Renal cortical epithelial cell (primary cell): ENCODE data around the gene ANXA6. TPM values are rescaled to one million over a fixed set of nuclear protein-coding genes. Genes with fewer than 3 reads are reported as not detected.
A peak's percentile ranks its signal among the peaks of the same experiment; 100 is the strongest.

Experiments
- DNase-seq: peaks from one replicate; pipeline ENCODE4 v3.0.0-alpha.2; 2011; ENCODE audit warnings: low read depth
- total RNA-seq: library from RNA; depleted of rRNA; stranded (reverse); fragments of >200 nt; gene quantifications from 2 replicates; pipeline ENCODE4 v1.2.3, GENCODE V29; 2014

The ANXA6 gene
- total RNA-seq, 1 donor from 2014 or later, result 154 TPM

DNA sequence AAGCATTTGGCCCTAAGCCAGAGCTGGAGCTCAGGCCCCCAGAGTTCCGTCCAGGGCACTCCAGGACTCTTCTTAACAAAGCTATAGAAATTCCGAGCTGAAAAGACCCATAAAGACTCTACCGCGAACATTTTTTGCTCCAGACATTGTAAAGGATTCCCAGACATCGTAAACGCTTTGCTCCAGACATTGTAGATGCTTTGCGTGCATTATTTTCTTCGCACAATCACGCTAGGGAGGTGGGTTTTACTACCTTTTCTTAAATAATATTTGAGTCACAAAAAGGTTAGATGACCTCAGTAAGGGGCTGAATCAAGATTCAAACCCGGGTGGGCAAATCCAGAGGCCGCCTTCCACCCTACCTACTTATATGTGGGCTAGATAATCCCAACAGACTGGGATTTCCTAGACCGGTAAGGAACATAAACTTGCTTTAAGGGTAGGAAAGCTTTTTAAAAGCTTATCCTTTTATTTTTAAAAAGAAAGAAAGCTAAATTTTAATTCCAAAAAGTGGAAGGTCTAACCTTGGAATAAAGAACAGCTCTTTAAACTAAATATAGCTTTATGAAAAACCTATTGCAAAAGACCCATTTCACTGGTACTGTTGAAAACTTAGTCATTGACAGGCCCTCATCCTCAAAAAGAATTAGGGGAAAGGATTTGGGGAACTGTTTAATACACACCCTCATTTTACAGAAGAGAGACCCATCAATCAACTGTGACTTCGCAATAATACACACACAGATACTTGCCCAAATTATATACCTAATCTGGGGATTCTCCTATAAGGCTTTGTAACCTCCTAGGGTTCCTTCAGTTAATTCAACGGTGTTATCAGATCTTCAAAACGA lies 75.9 kb downstream of the ANXA6 start:
- no peak for DNase-seq

DNA sequence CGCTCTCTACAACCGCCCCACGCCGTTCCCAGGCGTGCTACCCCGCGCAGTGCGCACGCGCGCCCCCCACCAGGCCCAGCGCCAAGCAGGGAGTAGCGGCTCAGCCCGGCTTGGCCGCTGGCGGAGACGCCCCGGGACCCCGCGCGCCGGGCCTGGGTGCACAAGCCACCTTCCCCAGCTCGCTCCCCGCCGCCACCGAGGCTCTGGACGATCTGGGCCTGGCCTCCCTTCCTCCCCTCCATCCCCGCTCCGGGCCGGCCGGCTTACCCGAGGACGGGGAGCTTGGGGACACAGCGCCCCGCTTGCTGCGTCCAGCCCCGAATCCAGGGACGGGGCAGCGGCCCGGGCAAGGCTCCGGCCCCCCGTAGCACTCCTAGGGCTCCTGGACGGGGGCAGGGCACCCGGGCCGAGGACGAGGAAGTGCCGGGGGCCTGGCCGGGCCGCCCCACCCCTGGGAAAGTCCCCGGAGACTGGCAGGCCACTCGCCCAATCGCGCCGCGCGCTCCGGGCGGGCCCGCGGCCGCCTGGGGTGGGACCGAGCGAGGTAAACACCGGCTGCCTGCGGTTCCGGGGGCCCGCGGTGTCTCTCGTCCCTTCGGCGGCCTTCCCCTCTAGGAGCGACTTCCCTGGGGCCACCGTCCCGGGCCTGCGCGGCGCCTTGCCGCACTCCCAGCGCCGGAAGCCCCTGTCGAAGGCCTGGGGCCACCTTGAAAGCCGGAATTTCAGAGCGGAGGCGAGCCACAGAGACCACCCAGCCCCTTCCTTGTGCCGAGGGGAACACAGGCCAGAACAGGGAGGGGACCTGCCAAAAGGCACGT lies 76.8 kb downstream of the ANXA6 start, which contains the start of gene TNIP1:
Gene TNIP1, minus strand, starts transcription at position 422 of the 818 bp plus-strand sequence. CDS start 15,939 bp downstream, outside the sequence.
- DNase-seq, result peak; percentile 59

DNA sequence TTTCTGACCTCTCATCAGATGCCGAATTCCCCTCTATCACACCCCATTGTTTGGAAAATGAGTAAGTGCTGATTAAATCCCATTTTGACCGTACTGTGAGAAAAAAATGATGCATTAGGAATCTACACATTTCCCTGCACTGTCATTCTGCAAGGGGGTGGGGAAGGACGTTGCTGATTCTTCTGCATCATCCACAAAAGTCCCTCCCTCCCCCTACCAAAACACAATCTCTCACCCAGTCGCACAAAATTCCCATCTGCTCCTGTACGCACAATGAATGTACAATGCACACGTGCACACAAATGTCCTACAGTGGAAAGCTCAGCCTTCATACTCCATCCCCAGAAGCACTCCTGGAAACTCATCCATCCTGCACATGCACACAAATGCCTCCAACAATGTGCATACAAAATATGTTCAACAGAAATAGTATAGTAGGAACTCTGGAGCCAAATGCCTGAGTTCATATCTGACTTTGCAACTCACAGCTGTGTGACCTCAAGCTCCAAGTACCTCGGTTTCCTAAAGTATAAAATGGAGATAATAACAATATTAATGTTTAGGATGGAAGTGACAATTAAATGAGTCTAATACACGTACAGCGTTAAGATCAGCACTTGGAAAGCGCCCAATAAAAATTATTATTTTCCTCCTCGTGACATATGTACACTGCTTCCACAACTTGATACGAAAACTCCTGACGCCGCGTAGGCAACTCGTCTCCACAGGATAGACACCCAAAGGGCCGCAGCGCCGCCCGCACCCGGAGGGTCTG lies 77.6 kb downstream of the ANXA6 start:
- peak; percentile 80 for DNase-seq

DNA sequence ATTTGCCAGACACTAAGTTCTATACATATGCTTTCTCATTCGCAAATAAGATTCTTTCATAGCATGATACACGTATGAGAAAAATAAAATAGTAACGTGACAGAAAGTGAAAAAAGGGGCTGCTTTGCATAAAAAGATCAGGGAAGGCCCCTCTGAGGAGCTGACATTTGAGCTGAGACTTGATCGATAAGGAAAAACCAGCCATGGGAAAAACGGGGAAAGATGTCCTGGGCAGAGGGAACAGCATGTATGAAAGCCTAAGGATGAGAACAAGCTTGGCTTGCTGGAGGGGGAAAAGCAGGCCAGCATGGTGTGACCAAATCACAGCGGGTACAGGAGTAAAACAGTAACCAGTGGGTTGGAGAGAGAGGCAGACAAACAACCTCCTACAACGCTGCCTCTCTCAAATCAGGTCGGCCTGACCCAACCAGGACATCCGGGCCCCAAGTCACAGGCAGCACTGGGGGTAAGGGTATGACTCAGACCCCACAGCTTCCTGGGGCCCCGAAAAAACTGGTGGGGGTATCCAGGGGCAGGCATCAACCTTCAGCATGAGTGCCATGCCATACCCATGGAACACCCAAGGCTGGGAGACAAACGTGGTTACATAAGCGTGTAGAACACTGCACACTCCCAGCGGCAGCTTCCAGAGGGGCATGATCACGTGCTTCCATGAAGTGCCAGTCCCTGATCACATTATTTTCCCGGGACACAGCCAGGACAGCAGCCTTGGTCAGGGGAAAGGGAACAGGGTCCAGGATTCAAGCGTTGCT lies 78.9 kb downstream of the ANXA6 start:
- peak; percentile 94 for DNase-seq

DNA sequence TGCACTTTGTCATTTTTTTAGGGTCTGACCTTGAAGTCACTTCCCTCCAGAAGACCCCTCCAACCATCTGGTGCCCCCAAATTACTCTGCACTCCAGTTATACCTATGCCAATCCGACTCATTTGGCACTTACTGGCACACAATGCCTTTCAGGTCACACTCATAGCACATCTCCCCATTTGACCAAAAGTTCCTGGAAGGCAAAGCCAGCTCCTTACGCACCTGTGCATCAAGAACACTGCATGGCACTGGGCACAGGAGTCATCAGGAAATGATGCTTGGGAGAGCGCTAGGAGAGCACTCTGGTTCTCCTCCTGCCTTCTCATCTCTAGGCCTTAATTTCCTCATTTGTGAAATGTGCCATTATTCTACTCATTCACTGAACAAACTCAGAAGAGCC lies 79.6 kb downstream of the ANXA6 start:
- no peak for DNase-seq

DNA sequence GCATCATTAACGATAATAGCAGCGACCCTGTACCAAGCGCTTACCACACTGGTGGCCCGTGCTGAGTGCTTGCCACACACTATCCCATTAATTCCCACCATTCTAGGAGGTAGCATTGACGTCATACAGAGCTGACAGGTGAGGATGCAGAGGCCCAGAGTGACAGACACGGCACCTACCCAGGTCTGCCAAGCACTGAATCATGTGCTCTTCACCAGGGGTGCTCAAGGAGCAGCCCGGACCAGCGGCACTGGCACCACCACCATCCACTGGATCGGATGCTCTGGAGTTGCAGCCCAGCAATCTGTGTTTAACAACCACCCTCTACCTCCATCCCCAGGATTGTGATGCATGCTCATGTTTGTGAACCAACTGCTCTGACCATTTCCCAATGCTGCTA lies 80.2 kb downstream of the ANXA6 start:
- no peak for DNase-seq

DNA sequence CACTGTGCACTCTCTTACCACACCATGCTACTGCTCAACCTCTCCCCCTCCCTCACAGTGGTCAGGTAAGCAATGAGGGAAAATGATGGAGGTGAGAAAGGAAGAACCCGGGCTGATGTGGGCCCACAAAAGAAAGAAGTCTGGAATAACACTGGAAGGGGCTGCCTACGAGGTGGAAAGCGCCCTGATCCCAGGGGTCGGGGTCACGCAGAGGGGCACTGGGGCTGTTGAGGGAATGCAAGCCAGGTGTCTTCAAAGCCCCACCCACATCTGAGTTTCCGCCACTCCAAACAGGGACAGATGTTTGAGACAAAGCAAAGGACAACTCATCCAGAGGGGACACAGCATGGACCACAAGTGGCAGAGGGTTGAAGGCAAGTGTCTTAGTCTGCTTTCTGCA lies 81.0 kb downstream of the ANXA6 start:
- DNase-seq, result no peak

DNA sequence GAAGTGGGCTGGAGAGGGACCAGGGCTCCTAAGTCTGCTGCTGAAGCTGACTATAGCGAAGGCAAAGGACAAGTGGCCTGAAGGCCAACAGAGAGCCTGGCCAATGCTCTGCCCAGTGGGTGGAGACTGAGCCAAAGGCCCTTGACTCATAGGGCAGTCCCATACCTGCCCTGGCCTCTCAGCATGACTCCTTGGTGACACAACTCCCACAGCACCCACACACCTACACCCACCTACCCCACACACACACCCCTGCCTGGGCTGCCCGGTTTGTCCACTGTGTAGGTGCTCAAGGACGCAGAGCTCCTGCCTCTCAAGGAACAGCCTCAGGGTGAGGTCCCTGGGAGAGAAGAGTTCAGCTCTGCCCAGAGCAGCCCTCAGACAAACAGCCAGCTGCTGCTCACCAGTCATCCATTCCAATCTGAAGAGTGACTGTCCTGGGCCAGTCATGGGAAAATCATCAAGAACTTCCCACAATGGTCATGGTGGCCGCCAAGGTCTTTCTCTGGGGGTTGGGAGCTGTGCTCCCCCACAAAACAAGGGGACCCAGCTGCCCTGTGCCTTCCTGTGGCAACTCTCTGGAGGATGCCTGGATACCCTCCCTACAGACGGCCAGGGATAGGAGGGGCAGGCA lies 81.8 kb downstream of the ANXA6 start:
- peak; percentile 92 for DNase-seq

DNA sequence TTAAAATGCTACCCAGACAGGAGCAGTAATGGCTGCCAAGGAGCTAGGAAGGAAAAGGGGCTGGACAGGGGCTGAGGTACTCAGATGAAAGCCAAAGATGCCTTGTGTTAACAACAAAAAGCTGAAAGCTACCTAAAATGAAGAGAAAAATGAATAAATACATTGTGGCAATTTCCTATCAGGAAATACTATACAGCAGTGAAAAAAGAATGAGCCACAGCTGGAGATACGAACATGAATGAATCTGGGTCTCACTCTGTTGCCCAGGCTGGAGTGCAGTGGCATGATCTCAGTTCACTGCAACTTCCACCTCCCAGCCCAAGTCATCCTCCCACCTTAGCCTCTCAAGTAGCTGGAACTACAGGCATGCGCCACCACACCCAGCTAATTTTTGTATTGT lies 83.0 kb downstream of the ANXA6 start:
- no peak for DNase-seq

DNA sequence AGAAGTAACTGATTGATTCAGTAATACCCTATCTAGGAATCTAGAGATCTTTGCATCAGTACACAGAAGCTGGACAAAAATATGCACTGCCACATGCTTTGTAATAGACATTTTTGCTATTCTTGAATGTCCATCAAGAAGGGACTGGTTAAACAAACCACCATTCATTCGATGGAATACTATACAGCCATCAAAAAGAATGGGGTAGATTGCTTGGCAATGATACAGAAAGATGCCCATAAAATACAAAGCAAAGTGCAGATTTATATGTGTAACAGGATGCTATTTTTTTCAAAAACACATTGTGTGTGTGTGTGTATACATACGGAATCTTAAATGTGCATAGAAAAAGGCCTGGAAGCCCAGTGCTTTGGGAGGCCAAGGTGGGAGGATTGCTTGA lies 84.3 kb downstream of the ANXA6 start:
- DNase-seq, result no peak

DNA sequence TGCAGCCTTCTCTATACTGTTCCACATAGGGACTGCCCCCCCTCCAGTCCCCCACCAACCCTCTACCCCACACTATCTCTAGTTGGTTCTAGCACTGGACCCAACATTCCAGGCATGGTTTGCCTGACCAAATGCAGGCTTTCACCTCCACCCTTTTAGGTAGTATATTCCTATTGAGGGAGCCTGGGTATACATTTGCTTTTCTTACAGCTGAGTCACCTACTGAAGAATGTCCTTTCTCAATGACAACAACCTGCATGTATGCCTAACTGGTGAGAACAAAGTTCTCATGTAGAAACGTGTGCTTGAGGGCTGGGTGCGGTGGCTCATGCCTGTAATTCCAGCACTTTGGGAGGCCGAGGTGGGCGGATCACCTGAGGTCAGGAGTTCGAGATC lies 85.0 kb downstream of the ANXA6 start:
- peak; percentile 99 for DNase-seq

DNA sequence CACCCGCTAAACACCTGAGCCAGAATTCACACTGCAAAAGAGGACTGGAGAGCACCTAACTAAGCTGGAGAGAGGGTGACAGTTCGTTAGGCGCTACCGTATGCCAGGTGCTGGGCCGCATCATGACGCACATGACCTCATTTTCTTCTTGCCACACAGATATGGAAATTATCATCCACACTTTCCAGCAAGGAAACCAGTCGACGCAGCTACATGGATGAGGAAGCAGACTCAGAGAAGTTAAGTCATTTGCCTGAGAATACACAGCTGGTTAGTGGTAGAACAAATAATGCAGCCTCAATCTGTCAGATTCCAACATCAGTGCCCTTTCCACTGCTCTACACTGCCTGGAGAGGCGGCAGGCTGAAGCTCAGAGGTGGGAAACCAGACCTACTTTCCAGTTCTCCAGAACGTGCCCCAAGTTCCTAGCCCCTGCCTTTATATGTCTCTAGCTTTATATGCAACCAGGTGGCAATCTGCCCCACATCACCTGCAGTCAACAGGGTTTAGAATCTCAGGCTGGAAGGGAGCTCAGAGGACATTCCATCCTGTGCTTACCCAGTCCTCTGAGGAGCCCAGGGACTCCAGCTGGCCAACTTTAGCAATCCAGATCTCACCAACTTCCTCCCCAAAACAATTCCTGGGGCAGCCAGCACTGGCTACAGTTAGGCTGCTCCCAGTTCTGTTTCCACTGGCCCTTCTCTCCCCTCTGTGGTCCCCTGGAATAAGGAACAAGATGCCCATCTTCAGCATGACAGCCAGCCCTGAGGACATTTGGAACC lies 85.5 kb downstream of the ANXA6 start:
- no peak for DNase-seq

DNA sequence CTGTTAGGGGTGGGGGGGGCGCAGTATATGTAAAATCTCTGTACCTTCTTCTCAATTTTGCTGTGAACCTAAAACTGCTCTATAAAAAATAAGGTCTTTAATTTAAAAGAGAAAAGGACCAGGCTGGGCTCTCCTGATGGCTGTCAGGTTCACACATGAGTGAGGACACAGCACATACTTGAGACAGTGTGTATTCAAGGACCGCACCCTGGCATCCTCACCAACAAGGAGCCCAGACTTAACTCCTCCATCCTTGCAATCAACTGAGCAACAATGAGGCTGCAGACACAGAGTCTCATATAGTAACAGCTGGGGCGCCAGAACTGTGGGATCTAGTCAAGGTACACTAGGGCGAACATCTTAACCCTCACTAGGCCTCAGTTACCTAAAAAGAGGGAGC lies 86.6 kb downstream of the ANXA6 start:
- DNase-seq, result no peak

DNA sequence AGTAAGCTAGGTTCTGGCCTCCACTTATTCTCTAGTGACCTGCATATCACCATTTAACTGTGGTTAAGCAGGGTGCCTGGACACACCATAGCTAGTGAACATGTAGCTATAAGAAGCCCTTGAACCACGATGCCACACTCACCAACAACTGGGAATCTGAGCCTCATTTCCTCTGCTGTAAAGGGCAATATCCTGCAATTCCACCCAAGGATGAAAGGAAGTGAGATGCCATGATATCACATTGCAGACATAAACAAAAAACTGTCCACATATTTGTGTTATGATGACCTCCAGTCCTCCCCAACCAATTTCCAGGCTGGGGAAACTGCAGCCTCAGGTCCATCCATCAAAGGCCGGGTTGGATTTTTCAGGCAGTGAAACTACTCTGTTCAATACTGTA lies 87.1 kb downstream of the ANXA6 start:
- DNase-seq, result no peak

DNA sequence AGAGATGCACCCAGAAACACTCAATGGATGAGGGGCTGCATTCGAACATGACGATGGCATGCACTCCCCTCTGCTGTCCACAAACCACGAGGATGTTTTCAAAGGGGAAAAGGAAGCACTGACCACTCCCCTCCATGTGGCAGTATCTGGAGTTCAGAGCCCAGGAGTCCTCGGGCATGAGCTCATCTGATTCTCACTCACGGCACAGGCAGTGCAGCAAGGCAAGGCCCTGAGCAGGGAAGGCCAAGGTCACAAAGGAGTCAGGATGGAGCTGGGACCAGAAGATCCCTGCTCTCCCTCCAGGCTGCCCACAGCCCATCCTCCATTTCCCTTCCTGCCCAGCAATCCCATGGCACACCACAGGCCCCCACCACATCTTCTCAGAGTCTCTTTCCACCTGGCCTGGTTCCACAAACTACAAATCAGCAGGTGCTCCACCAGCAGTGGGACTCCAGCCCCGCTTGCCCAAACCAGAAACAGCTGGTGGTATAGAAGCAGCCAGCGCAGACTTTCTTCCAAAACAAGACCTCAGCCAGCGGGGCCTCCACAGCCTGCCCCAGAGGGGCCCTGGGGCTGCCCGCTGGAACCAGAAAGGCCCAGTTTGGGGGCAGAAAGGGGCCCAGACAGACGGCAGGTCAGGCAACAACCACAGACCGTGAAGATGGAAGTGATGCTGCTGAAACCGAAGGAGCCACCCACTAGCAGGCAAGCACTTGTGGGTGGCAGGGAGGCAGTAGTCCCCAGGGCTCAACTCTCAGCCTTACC lies 89.0 kb downstream of the ANXA6 start:
- DNase-seq, result peak; percentile 57

DNA sequence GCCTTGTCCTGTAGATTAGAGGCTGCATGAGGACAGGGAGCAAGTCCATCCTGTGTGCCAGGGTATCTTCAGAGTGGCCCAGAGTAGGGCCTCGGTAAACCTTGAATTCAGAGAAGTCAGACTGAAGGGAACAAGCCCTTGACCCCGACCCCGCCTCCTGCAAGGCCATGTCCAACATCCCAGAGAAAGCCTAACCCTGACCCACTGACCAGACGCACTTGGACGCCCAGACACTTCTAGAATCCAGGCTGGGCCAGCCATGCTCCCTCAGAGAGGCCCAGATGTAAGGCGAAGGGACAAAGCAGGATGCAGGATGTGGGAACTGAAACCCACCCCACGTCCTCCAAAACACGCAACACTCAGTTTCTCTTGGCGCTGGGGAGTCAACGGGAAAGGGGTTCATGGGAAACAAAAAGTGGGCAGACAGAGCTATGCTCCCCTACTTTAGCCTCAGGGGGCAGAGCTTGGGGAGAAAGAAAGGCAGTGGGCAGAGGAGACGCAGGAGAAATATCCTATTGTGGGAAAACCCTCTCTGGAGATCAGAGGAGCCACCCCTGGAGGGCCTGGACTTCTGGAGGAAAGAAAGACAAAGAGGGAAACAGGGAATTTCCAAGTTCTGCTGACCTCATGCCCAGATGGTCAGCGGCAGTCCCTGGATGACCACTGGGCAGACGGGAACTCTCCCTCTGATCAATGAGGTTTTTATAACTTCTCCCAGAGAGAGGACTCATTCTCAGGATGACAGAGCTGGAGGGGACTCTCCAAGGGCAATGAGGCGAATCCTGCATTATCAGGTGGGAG lies 89.7 kb downstream of the ANXA6 start:
- DNase-seq, result peak; percentile 66

DNA sequence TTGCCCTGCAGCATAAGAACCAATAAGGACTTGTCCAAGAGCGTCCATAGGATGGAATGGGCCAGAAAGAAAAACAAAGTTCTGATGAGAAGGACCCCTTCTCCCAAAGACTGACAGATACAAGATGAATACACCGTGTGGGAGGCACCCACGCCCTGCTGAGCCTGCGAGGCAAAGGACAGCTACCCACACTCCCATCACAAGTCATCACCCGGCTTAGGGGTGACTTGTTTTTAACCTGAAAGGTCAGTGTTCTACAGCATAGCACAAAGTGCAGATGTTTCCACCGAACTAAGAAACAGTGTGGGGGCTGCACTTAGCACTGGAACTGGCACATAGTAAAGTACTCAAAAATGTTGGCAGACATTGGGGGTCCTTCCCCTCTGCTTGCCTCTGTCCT lies 90.7 kb downstream of the ANXA6 start:
- no peak for DNase-seq

DNA sequence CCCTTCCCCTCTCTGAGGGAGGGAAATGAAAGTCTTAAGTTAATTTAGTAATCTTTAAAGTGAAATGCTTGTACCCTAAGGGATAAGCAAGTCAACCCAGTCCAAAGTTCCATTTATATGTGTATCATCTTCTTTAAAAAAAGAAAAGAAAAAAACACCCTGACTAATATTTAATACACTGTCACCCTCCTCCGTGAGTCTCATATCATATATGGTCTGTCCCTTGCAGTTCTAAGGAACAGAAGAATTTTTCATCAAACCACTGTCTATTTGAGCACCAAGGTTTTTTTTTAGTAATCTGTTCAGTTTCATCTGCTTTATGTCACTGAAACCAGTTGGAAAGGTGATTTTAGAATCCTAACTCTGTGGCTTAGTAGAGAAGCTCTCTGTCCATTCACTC lies 92.0 kb downstream of the ANXA6 start:
- no peak for DNase-seq
